HepG2 (cell line): Measurements from ENCODE around the gene TJAP1. TPM values are rescaled to one million over a fixed set of nuclear protein-coding genes. Genes with fewer than 3 reads are reported as not detected.

Source experiments
- ARNT2 ChIP-seq: sonication (generic); formaldehyde crosslinking; IDR thresholded peaks from 2 replicates; pipeline ENCODE4 v1.8.0; 2022; ENCODE audit warnings: mild to moderate bottlenecking, low read depth, missing genetic modification reagents, moderate library complexity
- ASH2L ChIP-seq: fragments of 300-600, 200-600 bp; sonication (generic); IDR thresholded peaks from 2 replicates; pipeline ENCODE4 v1.7.0; 2017; ENCODE audit warnings: low read depth, mild to moderate bottlenecking, moderate library complexity, mixed read lengths, low read length; ENCODE audit not compliant: insufficient read length
- ATF1 ChIP-seq: IDR thresholded peaks from 2 replicates; pipeline ENCODE4 v1.6.1; 2016; ENCODE audit warnings: mild to moderate bottlenecking, control low read depth
- ATF7-NPFF ChIP-seq: sonication (generic); formaldehyde crosslinking; IDR thresholded peaks from 2 replicates; pipeline ENCODE4 v1.8.1; 2023; ENCODE audit warnings: mild to moderate bottlenecking, low read depth, missing genetic modification reagents, moderate library complexity
- DRAP1 ChIP-seq: IDR thresholded peaks from 2 replicates; pipeline ENCODE4 v1.6.1; 2016; ENCODE audit warnings: missing genetic modification reagents, missing compliant biosample characterization
- HOXA7 ChIP-seq: sonication (generic); formaldehyde crosslinking; IDR thresholded peaks from 2 replicates; pipeline ENCODE4 v1.8.1; 2022; ENCODE audit warnings: mild to moderate bottlenecking, missing genetic modification reagents, moderate library complexity
- KLF6 ChIP-seq: IDR thresholded peaks from 2 replicates; pipeline ENCODE4 v1.8.0; 2016; ENCODE audit warnings: missing biosample characterization, missing genetic modification reagents
- MAFK ChIP-seq, 2 experiments: IDR thresholded peaks in 1 of 2; conservative IDR thresholded peaks in 1 of 2; 2 replicates each; pipeline ENCODE4 v1.6.1; 2011; ENCODE audit warnings: improper control_type of control experiment in 2 of 2, low read length in 2 of 2
- NFIB ChIP-seq: sonication (generic); formaldehyde crosslinking; IDR thresholded peaks from 2 replicates; pipeline ENCODE4 v1.9.0; 2021; ENCODE audit warnings: missing genetic modification reagents, mild to moderate bottlenecking, borderline replicate concordance
- RERE ChIP-seq: IDR thresholded peaks from 2 replicates; pipeline ENCODE4 v1.6.1; 2016; ENCODE audit warnings: low read depth, missing genetic modification reagents, missing compliant biosample characterization
- SRY ChIP-seq: sonication (generic); formaldehyde crosslinking; IDR thresholded peaks from 2 replicates; pipeline ENCODE4 v1.8.0; 2022; ENCODE audit warnings: mild to moderate bottlenecking, missing genetic modification reagents
- ZBTB14 ChIP-seq: sonication (generic); formaldehyde crosslinking; IDR thresholded peaks from 2 replicates; pipeline ENCODE4 v1.4.0; 2020; ENCODE audit warnings: missing genetic modification reagents
- ZC3H13 ChIP-seq: sonication (generic); formaldehyde crosslinking; IDR thresholded peaks from 2 replicates; pipeline ENCODE4 v1.8.1; 2023; ENCODE audit warnings: mild to moderate bottlenecking, missing genetic modification reagents, moderate library complexity
- ZGPAT ChIP-seq: IDR thresholded peaks from 2 replicates; pipeline ENCODE4 v1.6.1; 2016; ENCODE audit warnings: mild to moderate bottlenecking
- ZNF230 ChIP-seq: sonication (generic); formaldehyde crosslinking; IDR thresholded peaks from 2 replicates; pipeline ENCODE4 v1.4.0; 2020; ENCODE audit warnings: mild to moderate bottlenecking, missing genetic modification reagents
- ZNF253 ChIP-seq: sonication (generic); formaldehyde crosslinking; IDR thresholded peaks from 2 replicates; pipeline ENCODE4 v1.8.0; 2022; ENCODE audit warnings: mild to moderate bottlenecking, missing genetic modification reagents, borderline replicate concordance
- ZNF503 ChIP-seq: sonication (generic); formaldehyde crosslinking; IDR thresholded peaks from 2 replicates; pipeline ENCODE4 v1.4.0; 2020; ENCODE audit warnings: missing genetic modification reagents
- ZNF589 ChIP-seq: sonication (generic); formaldehyde crosslinking; conservative IDR thresholded peaks from 2 replicates; pipeline ENCODE4 v1.8.0; 2022; ENCODE audit warnings: mild to moderate bottlenecking, moderate library complexity, missing genetic modification reagents
- polyA plus RNA-seq, 8 experiments: library from polyadenylated mRNA; depleted of rRNA in 3 of 8; stranded (reverse) in 7 of 8; unstranded in 1 of 8; fragments of >200 nt; fragmentation: Illumina TruSeq in 4 of 8; extraction: Trizol in 4 of 8; gene quantifications; 2 replicates each; pipeline versions ENCODE4 v1.2.1 to v1.2.3, GENCODE V29; 2011 to 2016; ENCODE audit warnings: low read depth in 4 of 8, missing spikeins in 1 of 8, mixed read lengths in 1 of 8; ENCODE audit not compliant: insufficient read depth in 1 of 8
- total RNA-seq, 5 experiments: library from RNA; depleted of rRNA; stranded (reverse); fragments of >200 nt; fragmentation: Illumina TruSeq; extraction: Trizol; gene quantifications; 2 replicates each; pipeline ENCODE4 v1.2.3, GENCODE V29; 2016; ENCODE audit warnings: low read depth in 1 of 5

The TJAP1 gene
- total and polyA plus RNA-seq, 2 of the 13 experiments (the other 11 are each of a cell fraction or from before 2014, with no cell fraction given): 15.7 to 41.6 TPM

- TF ChIP-seq RERE (CRISPR knock-in tag) (no peak), ZNF589 (CRISPR knock-in tag) (peak; percentile 71; the same call in 1 of the 2 replicates), ATF1 (CRISPR knock-in tag) (peak; percentile 84), ZNF230 (CRISPR knock-in tag) (peak; percentile 79; the same call in 1 of the 2 replicates), SRY (CRISPR knock-in tag) (peak; percentile 94), DRAP1 (CRISPR knock-in tag) (peak; percentile 94), KLF6 (CRISPR knock-in tag) (peak; percentile 72; the same call in 1 of the 2 replicates), ZBTB14 (CRISPR knock-in tag) (no peak), ZC3H13 (CRISPR knock-in tag) (peak; percentile 85), ZNF503 (CRISPR knock-in tag) (peak; percentile 40; the same call in 1 of the 2 replicates), MAFK (conservative IDR thresholded peaks at IDR 0.05 in 1 of 2, IDR thresholded peaks at IDR 0.05 in 1 of 2; ENCODE audit: low read length in 2 of 2) (no peak), ZGPAT (CRISPR knock-in tag) (peak; percentile 50; the same call in 1 of the 2 replicates), ZNF253 (CRISPR knock-in tag) (peak; percentile 13; the same call in 1 of the 2 replicates), HOXA7 (CRISPR knock-in tag) (0 out of 2 replicates have a peak, but pooled peaks have one; percentile 79), ARNT2 (CRISPR knock-in tag) (peak; percentile 76; the same call in 1 of the 2 replicates), ASH2L (peak; percentile 77), NFIB (no peak), ATF7-NPFF (CRISPR knock-in tag) (peak; percentile 77; the same call in 1 of the 2 replicates)
These were observed at the start of gene TJAP1 (continued) for GRCh38 chr6:43477235-43478007.
